HG02759 (cell line): ENCODE results near the gene S100A4.
"Not testable (repeated sequence)": the region's sequence is repeated elsewhere in the genome, so short reads cannot be mapped to it uniquely, and the experiment has no call there.

Experiments
- ATAC-seq: cut with Tn5 transposase; IDR thresholded peaks from one replicate; pipeline ENCODE4 v1.9.1; 2021; ENCODE audit warnings: mild to moderate bottlenecking, moderate library complexity; ENCODE audit not compliant: unreplicated experiment

S100A4 gene

DNA sequence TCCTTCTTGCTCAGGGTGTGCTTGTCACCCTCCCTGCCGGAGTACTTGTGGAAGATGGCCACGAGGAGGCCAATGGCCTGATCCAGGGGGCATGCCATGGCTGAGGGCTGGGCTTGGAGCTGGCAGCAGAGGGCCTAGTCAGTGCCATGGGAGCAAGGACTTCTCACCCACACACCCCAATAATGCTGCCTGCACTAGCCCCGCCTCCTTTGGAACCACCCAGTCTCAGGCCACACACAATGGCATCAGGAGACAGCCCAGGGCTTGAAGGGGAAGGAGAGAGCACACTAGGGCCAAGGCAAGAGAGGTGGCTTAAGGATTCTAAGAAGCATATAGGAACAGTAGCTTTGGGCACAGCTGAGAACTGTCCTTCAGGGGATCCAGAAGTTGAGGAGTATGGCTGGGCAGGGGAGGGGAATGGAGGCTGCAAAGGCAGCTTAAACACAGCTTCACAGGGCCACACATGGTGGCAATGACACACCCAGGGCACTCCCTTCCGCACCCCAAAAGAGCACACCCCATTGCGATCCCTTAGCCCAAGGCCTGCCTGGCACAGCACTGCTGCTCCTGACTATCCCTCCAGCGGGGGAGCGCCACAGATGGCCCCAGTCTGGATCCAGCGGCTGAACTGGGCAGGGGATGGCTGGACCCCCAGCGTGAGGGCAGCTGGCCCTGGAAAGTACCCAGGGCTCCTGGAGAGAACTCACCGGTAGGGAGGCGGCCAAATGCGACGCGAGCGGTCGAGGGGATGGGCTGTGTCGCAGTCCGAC is 10.2 kb downstream of the S100A4 start, which contains the start of gene S100A6:
Gene S100A6 (minus strand): TSS at position 750 of the 770 bp plus-strand sequence. CDS start 652 bp downstream, at position 98.
- peak; percentile 23 for ATAC-seq

DNA sequence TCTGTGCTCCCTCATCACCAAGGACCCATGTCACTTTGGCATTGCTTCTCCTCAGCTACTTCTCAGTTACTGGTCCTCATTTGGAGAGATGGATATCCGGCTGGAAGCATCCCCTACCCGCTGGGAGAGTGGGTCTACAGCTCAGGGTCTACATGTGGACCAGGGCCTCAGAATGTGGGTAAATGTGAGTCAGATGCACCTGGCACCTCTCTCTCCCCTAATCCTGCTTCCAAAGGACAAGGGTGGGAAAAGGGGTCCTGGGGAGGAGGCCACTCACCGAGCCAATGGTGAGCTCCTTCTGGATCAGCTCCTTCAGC is 10.7 kb downstream of the S100A4 start:
- no peak for ATAC-seq

GRCh38 chr1:153534226-153534924 is 11.2 kb downstream of the S100A4 start:
- no peak for ATAC-seq

GRCh38 chr1:153533689-153534201 is 11.9 kb downstream of the S100A4 start:
- no peak for ATAC-seq

DNA sequence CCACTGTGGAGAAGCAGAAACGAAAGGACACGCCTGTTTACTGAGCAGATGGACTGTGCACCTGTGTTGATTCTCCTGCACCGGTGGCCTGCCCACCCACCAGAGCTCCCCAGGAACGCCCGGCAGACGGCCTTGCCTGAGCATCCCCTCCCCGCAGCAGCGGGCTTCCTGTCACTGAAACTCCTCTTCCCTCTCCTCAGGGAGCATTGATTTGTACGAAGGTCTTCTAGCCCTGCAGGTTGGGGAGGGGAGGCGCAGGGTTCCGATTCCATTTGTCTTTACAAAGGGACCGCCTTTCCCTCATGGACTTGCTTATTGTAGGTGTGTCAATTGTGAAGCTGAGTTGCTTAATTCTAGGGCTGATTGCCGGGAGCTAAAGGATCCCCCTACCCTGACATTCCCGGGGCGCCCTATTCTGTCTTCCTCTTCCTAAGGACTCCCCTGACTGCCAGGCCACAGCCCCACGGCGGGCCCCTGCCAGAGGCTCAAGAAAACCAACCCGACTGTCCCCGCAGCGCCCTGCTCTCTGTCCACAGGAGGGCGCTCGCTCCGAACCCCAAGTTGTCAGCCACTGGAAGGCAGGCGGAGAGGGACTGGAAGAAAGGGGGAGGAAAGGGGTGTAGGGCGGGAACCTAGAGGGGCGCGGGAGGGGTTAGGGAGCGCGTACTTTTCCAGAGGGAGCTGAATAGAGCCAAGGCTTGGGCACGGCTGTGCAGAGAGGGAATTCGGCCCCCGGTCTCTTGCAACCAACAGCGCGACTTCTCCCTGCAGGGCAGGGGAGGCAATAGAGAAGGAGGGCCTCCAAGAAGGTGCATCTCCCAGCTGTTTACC is 12.6 kb downstream of the S100A4 start:
- no peak for ATAC-seq

- no peak for ATAC-seq
Observed at GRCh38 chr1:153532181-153532580, 13.4 kb downstream of the S100A4 start.

DNA sequence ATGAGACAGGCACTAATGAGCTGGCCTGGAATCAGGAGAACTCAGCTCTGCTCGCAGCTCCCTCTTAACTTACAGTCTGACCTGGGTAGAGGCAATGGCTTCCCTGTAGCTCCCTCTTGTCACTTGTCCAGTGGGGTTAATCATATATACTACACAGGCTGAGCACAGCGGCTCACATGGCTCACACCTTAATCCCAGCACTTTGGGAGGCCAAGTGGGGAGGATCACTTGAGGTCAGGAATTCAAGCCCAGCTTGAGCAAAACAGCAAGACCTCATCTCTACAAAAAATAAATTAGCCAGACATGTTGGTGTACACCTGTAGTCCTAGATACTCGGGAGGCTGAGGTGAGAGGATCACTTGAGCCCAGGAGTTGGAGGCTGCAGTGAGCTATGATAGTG is 14.0 kb downstream of the S100A4 start:
- ATAC-seq = no peak

- ATAC-seq = no peak
Observed at GRCh38 chr1:153527683-153528040, 17.9 kb downstream of the S100A4 start.

- no peak for ATAC-seq
Observed at GRCh38 chr1:153527023-153527682, 18.5 kb downstream of the S100A4 start.

- no peak for ATAC-seq
Observed at GRCh38 chr1:153526132-153526543, 19.5 kb downstream of the S100A4 start.

DNA sequence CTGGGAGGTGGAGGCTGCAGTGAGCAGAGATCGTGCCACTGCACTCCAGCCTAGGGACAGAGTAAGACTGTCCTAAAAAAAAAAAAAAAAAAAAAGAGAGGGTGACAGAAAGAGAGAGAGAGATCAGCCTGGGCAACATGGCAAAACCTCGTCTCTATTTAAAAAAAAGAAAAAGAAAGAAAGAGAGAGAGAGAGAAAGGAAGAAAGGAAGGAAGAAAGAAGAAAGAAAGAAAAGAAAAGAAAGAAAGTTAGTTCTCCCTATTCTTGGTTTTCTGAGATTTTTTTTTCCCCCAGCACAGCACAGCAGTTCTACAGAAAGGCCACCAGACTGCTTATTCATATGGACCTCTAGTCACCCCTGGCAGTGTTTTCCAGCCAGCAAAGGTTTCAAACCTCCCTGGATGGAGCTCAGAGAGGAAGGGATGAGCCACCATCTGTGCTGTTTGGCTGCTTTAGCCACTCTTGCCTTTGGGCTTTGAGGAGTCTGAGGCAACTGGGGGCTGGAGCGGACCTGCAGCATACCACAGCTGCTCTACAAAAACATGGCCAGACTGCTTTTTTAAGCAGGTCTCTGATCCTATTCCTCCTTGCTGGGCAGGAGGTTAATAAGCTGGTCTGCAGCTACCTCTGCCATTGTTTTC is 20.4 kb downstream of the S100A4 start:
- no peak for ATAC-seq

DNA sequence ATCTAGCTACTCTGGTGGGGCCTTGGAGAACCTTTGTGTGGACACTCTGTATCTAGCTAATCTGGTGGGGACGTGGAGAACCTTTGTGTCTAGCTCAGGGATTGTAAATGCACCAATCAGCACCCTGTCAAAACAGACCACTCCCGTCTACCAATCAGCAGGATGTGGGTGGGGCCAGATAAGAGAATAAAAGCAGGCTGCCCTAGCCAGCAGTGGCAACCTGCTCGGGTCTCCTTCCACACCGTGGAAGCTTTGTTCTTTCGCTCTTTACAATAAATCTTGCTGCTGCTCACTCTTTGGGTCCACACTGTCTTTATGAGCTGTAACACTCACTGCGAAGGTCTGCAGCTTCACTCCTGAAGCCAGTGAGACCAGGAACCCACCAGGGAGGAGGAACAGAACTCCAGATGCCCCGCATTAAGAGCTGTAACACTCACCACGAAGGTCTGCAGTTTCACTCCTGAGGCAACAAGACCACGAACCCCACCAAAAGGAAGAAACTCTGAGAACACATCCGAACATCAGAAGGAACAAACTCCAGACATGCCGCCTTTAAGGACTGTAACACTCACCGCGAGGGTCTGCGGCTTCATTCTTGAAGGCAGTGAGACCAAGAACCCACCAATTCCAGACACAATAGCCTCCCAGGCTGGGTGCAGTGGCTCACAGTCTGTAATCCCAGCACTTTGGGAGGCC is 23.1 kb downstream of the S100A4 start:
- ATAC-seq = not testable (repeated sequence)

- not testable (repeated sequence) for ATAC-seq
Observed at GRCh38 chr1:153521808-153522207, 23.8 kb downstream of the S100A4 start.

GRCh38 chr1:153520818-153521476 is 24.7 kb downstream of the S100A4 start:
- no peak for ATAC-seq

GRCh38 chr1:153520137-153520691 is 25.4 kb downstream of the S100A4 start:
- not testable (repeated sequence) for ATAC-seq

- no peak for ATAC-seq
Observed at GRCh38 chr1:153519242-153519641, 26.4 kb downstream of the S100A4 start.

DNA sequence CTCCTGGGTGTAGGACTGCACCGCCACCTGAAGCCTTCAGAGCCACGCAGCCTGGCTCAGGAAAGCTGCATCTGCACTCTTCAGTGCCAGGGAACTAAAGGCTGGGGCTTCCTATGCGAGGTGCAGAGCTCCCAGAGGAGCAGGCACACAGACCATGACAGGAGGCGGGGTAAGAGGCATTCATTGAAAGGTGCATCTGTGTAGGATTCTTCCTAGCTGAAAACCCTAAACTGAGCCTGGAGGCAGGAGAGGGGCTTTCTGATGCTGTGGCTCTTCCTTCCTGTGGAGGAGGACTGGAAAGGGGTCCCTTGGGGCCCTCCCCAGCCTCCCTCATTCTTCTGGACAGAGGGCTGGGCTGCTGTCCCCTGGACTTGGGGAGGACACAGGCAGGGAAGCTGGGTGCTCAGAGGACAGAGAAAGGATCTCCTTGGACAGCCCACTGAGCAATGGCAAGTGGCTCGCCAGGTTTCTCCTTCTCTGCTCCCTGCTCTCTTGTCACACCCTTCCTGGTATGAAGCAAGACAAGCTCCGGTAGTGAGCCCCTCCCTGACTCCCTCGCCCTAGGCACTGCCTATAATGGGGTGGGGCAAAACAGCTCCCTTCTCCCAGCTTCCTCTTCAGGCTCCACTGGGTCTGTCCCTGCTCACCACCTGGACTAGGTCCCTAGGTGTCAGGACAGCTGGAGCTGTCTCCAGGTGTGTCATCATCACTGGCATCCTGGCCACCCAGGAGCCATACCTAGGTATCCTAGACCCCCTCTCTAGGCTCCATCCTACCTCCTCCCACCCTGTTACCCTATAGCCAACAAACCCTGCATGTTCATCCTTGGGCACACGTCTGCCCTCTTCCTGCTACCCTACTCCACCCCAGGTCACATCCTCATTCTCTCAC is 29.9 kb downstream of the S100A4 start:
- ATAC-seq = no peak

- ATAC-seq = no peak
Observed at GRCh38 chr1:153513666-153514065, 31.9 kb downstream of the S100A4 start.
